ENCODE results near the gene IFRD2.
"Not testable (repeated sequence)": the region's sequence is repeated elsewhere in the genome, so short reads cannot be mapped to it uniquely, and the experiment has no call there.

Gene IFRD2

DNA sequence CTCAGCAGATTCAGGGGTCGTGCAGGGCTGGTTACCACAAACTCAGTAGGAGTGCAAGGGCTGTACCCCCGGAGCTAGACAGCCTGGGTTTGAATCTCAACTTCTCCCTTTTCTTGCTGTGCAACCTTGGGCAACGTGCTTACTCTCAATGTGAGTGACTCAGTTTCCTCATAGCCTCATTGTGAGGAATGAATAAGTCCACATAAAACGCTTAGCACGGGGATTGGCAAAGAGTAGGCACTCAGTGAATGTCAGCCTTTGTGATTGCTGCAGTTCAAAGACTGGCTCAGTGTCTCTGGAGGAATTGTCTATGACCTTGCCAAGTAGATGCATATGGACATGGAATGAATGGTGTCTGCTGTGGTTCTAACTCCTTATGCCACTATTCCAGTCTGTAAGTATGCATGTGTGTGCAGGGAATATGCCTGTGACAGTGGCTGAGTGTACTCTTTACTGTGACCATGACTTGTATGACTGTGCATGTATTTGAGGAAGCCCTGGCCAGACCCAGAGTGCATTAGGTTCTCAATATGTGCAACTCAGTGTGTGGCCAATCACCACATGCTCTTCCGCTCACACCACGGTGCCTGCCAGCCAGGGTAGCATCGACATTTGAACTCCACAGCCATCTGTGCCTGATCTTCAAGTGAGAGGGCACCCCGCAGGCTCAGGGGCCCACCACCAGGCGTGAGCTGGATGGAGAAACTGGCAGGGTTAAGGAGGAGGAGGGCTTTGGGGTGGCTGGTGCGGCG, 7.9 kb upstream of the IFRD2 start:
- no peak for DNase-seq

GRCh38 chr3:50299638-50299928, 7.4 kb upstream of the IFRD2 start:
- no peak for DNase-seq

DNA sequence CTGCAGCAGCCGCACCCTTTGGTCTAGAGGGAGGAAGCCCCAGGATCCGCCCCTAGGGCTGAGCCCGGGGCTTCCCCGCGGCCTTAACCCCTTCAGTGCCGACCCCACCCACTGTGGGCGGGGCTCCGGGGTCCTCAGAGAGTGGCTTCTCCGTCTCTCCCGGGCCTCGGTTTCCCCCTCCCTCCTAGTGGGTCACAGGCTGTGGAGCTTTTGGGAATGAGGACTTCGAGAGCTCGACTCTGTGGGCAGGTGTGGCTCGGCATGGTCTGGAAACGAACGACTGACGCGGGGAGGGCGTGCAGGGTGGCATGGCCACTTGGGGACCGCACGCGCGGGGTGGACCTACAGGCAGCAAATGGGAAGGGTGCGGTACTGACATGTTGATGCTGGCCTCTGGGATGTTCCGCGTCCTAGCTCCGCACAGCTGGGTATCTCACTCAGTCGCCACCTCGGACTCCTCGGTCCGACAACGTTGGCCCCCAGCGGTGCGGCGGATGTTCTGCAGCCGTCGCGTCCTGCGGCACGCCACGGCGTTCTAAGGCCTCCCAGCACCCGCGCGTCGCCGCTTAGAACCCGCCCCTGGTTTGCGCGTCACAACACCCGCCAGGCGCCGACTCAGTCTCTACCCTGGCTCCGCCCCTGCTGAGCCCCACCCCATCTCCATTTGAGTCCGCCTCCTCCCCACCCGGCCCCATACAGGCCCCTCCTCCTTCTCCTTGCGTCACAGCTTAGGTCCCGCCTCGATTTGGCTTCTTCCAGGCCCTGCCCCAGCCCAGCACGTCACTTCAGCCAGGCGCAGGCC, 6.8 kb upstream of the IFRD2 start, which contains the start of the genes HYAL3 and NAA80:
Gene HYAL3 (minus strand): TSS at position 570 of the 802 bp plus-strand sequence. CDS start 3,803 bp downstream, outside the sequence.
Gene NAA80 (minus strand): TSS at position 570 of the 802 bp plus-strand sequence. CDS start 1,942 bp downstream, outside the sequence.
- DNase-seq: peak; percentile 99

- DNase-seq: no peak
Observed at GRCh38 chr3:50297896-50298725, 5.9 kb upstream of the IFRD2 start.

- no peak for DNase-seq
Observed at GRCh38 chr3:50297384-50297775, 5.2 kb upstream of the IFRD2 start.

DNA sequence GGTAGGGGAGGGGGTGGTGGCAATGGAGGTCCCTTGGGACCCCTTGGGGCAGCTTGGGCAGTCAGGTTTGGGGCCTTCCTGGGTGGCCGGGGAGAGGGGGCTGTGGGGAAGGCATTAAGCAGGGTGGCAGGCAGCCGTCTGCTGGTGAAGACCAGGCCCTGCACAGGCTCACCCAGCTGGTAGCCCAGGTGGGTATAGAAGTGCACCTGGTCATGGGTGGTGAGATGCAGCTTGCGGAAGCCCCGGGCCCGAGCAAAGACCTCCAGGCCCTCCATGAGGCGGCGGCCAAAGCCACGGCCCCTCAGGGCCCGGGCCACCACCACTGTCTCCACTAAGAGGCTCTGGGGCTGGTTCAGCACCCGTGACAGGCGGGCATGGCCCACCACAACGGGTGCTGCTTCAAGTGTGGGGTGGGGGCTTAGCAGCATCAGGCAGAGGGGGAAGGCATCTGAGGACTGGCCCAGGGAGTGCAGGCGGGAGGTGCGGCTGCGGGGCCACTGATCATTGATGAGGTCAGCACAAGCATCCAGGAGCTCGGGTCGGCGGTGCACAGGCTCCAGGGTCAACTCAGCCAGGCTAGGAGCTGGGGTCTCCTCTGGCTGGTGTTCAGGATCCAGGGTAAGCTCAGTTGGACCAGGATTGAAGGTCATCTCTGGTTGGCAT, 4.6 kb upstream of the IFRD2 start:
- DNase-seq: no peak

- no peak for DNase-seq
Observed at GRCh38 chr3:50295553-50296431, 3.6 kb upstream of the IFRD2 start.

DNA sequence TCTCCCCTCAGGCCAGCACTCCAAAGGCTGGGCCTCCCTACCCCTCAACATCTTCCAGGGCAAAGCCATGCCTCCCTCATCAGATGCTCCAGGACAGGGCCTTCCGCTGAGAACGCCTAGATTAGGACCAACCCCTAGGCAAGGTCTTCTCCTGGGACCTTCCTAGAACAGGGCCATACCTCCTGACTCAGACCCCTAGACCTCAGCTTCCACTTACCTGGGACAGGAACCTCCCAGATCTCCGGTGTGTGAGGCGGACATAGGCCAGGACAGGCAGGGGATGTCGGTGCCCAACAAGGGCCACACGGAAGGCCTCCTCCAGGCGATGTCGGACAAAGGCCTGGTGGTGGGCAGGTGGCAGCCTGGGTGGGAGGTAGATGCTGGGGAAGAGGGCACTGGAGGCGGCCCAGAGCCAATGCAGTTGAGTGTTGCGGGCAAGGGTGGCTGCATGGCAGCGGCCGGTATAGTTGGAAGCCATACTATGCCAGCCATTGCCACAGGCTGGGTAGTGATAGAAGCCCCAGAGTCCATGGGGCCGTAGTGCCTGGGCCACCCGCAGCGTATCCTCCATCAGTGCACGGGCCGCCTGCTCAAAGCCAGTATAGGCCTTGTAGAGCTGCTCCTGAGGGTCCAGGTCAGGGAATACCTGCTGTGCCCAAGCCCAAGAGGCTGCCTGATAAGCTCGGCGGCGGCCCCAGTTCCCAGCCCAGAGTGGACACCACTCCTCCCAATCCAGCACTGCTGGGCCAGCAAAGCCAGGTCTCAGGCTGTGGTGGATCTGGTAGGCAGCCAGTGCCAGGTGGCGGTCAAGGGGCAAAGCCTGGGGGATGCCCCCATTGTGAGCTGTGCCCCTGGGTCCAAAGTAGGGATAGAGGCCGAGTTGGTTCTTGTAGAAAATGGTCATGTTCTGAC, 2.5 kb upstream of the IFRD2 start:
- DNase-seq: no peak

- no peak for DNase-seq
Observed at GRCh38 chr3:50294089-50294488, 1.9 kb upstream of the IFRD2 start.

GRCh38 chr3:50293079-50293801, 1.0 kb upstream of the IFRD2 start:
- DNase-seq: no peak

DNA sequence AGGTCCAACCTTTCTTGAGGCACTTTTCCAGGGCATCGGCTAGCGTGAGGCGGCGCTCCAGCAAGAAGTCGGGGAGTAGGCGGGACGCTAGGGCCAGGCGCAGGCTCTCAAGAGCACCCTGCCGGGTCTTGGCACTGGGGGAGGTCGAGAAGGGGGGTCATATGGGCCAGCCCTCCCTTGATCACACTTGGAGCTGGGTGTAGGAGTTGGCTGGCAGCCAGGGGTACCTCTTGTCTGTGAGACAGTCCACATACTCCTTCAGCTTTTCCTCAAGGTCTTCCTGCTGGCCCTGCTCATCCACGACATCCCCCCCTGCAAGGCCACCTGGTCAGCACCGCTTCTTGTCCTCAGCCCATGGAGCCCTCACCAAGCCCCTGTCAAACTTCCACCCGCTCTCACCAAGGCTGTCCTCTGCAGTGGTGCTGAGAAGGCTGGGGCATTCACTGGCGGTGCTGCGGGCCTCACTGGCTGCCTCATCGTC, 2.0 kb downstream of the IFRD2 start:
- DNase-seq: no peak

DNA sequence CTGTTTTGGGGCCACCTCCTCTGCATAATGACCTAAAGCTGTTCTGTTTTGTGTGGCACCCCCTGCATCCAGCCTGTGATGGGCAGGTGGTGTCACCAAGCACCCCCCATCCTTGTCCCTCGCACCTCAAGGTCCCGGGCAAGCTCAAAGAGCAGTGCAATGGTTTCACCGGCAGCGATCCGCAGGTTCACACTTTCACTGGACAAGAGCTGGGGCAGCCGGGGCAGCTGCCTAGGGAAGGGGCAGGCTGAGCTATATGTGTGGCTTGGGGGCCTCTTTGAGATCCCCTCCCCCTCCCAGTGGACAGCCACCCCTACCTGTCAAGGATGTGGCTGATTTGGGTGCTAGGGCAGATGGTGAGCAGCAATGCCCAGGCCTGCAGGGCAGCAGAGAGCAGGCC, 3.1 kb downstream of the IFRD2 start:
- no peak for DNase-seq

- DNase-seq: no peak
Observed at GRCh38 chr3:50288387-50289007, 3.7 kb downstream of the IFRD2 start.

GRCh38 chr3:50287262-50287661, 5.0 kb downstream of the IFRD2 start:
- DNase-seq: no peak

DNA sequence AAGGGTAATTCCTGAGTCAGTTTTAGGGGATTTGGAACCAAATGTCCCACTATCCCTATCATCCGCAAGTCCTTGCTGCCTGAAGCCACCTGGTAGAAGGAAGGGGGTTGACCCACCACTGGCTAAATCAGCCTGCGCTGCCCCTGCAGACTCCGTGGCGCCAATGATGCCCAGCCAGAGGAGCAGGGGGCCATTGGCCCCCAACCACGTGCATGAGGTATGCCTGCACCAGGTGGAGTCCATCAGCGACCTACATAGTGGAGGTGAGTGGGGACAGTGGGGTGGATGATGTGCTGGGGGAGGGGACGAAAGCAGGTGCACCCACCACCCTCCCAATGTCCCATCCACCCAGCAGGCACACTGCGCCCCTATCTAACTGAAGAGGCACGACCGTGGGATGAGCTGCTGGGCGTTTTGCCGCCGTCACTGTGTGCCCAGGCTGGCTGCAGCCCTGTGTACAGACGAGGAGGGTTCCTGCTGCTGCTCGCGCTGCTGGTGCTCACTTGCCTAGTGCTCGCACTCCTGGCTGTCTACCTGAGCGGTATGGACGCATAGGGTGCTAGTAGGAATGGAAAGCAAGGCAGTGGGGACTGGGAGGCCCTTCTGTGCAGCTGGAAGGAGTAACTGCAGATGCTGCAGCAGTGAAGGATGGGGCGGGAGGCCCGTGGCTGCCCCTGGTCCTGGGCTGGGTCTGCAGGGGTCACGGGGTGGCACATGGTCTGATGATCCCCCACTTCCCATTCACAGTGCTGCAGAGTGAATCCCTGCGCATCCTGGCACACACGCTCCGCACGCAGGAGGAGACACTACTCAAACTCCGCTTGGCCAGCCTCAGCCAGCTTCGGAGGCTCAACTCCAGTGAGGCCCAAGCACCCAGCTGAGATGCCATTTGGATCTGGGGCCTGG, 5.7 kb downstream of the IFRD2 start:
- no peak for DNase-seq

- DNase-seq: not testable (repeated sequence)
Observed at GRCh38 chr3:50284121-50284520, 8.1 kb downstream of the IFRD2 start.

DNA sequence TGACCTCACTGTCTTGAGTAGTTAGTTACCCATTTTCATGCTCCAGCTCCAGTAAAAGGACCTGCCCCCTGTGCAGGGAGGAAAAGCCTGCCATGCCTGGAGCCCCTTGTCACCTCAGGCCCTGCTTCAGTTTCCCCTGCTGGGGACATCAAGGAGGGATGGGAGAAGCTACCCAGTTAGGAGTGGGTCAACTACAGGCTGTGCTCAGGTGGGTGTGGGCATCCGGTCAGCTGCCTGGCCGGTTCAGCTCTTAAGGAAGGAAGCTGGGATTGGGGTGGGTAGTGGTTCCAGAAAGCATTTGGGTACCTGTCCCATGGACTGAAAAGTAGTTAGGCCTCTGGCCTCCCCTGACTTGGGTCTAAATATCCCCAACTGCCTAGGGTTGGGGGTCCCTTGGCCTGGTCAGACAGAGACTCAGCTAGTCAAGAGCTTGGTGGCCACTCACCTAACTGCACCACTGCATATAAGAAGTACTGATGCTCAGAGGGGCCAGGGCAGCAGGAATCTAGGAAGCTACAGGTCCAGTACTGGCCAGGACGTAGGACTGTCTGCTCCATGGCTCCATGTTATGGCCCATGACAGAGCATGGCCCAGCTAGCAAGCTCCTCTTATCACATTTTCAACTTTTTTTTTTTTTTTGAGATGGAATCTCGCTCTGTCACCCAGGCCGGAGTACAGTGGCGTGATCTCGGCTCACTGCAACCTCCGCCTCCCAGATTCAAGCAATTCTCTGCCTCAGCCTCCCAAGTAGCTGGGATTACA, 12.8 kb downstream of the IFRD2 start:
- no peak for DNase-seq

- no peak for DNase-seq
Observed at GRCh38 chr3:50278880-50279224, 13.4 kb downstream of the IFRD2 start, which contains the start of gene LSMEM2. TSS of gene LSMEM2 (plus strand) at chr3:50279087. CDS start at chr3:50279114, 27 bp downstream.
